HL-60 (cell line): Measurements from ENCODE around the gene STARD3.

Experiments
- CTCF ChIP-seq: IDR thresholded peaks from one replicate; pipeline ENCODE4 v1.5.1; 2011; ENCODE audit warnings: low read length, control low read depth, inconsistent platforms; ENCODE audit not compliant: insufficient read depth
- POLR2AphosphoS5 ChIP-seq: IDR thresholded peaks from 2 replicates; pipeline ENCODE4 v1.6.1; 2012; ENCODE audit warnings: low read depth
- REST ChIP-seq: IDR thresholded peaks from 2 replicates; pipeline ENCODE4 v1.6.1; 2012; ENCODE audit warnings: low read depth; ENCODE audit not compliant: insufficient replicate concordance

GRCh38 chr17:39591958-39592954 is 44.7 kb upstream of the STARD3 start:
- TF ChIP-seq CTCF = no peak
- no peak for TF ChIP-seq POLR2AphosphoS5
- peak; percentile 95 for TF ChIP-seq REST
